SKM-1 treated with dmso at 0.1 percent for 144 hours (cell line): ENCODE results near the gene CASK.
A peak's percentile ranks its signal among the peaks of the same experiment; 100 is the strongest.

Experiments
- DNase-seq: peaks from one replicate; lab custom pipeline; 2025; ENCODE audit not compliant: unreplicated experiment; lab: John Stamatoyannopoulos, UW

CASK gene, protein sequence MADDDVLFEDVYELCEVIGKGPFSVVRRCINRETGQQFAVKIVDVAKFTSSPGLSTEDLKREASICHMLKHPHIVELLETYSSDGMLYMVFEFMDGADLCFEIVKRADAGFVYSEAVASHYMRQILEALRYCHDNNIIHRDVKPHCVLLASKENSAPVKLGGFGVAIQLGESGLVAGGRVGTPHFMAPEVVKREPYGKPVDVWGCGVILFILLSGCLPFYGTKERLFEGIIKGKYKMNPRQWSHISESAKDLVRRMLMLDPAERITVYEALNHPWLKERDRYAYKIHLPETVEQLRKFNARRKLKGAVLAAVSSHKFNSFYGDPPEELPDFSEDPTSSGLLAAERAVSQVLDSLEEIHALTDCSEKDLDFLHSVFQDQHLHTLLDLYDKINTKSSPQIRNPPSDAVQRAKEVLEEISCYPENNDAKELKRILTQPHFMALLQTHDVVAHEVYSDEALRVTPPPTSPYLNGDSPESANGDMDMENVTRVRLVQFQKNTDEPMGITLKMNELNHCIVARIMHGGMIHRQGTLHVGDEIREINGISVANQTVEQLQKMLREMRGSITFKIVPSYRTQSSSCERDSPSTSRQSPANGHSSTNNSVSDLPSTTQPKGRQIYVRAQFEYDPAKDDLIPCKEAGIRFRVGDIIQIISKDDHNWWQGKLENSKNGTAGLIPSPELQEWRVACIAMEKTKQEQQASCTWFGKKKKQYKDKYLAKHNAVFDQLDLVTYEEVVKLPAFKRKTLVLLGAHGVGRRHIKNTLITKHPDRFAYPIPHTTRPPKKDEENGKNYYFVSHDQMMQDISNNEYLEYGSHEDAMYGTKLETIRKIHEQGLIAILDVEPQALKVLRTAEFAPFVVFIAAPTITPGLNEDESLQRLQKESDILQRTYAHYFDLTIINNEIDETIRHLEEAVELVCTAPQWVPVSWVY

DNA sequence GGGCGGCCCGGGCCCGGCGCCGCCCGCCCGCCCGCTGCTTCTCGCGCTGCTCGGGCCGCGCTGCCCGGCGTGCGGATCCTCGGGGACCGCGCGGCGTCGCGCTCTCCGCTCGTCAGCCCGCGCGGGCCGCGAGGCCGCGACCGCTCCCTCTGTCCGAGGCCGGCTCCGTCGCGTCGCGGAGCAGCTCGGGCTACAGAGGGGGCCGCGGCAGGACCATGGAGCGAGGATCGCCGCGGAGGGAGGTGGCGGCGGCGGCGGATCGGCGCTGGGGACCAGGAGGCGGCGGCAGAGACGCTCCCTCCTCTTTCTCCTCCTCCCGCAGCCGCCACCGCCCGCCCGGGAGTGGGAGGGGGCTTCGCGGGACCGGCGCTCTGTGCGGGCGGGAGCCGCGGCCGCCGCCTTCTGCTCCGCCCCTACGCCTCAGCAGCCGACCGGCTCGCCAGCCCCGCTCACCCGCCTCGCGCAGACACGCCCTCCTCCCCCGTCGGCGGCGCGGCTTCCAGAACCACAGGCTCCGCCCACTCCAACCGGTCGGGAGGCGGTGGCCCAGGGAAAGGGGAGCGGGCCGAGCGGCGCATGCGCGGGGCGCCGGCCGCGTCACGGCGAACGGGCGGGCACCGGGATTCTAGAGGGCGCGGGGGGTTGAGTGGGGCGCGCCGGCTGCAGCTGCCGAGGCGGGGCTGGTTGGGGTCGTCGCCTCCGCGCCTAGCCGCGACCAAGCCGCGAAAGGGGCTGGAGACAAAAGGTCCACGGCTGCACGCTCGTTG, at the start of gene CASK:
Gene CASK (minus strand): TSS at position 344 of the 767 bp plus-strand sequence. CDS start 566 bp downstream, outside the sequence.
- DNase-seq, result peak; percentile 67

DNA sequence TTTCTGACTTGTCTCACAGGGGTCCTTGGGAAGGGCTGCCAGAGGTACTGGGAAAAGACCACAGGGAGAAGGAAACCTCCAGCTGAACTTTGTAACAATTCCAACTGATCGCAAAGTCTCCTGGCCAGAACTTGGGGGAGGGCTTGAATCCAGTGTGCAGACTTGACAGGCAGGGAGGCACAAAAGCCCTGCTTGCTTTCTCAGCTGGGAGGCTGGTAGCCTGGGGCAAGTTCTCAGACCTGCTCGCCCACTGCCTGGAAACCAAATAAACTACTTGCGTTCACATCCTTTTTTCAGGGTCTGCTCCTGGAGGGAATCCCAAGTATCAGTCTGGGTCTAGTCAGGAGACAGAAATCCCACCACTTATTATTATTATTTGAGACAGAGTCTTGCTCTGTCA, 48.0 kb upstream of the CASK start:
- DNase-seq, result no peak

- DNase-seq, result no peak
Measured at GRCh38 chrX:41970419-41970818, 47.1 kb upstream of the CASK start.

- no peak for DNase-seq
Measured at GRCh38 chrX:41963348-41963747, 40.0 kb upstream of the CASK start.

DNA sequence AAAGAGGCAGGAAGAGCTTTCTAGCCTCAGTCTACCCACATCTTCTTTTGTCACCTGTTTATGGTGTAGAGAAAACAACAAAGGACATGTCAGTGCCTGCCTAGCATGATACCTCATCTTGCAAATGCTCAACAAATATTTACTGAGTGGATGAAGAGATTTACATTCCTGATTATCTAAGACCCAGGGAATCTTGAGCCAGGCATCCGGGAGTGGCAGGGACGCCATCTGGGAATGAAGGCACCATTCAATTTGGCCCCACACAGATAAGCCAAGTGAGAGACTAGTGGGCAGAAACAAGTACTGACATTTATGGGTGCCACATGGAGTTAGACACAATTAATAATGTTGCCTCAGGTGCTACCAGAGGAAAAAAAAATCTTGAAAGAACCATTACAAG, 36.8 kb upstream of the CASK start:
- no peak for DNase-seq

DNA sequence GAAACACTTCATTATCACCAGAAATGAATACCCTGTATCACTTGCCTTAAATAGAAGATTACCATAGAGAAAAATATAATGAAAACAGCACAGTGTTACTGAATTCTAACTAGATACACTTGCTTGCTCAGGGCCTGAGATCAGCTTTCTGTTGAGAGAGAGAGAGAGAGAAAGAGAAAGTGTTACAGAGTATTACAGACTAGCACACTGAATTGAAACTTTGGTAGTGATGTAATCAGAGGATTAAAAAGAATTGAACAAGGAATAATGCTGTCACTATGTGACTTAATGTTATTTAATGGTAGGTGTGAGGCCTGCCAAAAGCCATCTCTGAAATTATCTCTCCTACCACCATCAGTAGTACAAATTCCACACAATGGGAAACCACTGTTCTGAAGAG, 35.5 kb upstream of the CASK start:
- no peak for DNase-seq

- DNase-seq, result no peak
Measured at GRCh38 chrX:41956027-41956426, 32.7 kb upstream of the CASK start.

GRCh38 chrX:41952102-41952501, 28.7 kb upstream of the CASK start:
- no peak for DNase-seq

DNA sequence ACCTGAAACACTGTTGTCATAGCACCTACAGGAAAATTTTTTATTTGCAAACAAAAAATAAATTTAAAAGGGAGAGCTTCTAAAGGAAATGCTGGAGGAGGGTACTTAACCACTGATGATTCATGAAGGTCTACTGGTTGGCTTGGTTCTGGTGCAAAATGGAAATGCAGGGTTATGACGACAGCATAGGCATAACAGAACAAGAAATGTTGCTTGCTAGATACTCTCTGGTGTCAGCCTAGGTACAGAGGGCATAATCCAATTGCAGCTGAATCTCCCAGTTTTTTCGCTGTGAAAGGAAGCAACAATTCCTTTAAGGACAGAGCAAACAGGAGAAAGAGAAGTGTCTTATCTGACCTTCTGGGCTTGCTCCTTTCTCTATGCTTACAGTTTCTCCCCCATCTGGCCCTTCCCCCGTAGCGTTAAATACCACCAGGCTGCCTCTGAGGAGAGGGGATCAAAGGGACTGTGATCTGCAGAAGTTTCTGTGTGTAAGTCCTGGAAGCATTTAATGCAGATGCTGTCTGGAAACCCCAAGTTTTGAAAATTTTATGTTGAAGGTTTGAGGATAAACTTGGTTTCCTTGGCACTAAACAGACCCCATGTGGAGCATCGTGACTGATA, 23.7 kb upstream of the CASK start:
- no peak for DNase-seq

DNA sequence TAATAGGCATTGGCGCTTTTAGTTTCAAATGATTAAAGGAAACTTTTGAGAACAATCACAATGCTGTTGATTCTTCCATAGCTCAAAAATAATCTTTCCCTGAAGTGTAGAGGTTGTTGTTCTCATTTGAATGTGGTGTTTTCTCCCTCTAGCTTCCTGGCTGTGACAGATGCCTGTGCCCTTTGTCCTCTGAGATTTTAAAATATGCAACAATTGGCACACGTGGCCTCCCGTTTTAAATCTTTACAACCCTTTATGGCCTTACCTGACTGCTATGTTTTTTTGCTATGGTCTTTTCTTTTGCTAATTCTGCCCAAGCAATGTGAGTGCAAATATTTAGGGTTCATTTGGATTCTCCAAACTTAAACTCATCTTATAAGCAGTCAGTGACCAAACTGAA, 22.9 kb upstream of the CASK start:
- no peak for DNase-seq

GRCh38 chrX:41935832-41936231, 12.5 kb upstream of the CASK start:
- DNase-seq, result no peak

- DNase-seq, result no peak
Measured at GRCh38 chrX:41933546-41933945, 10.2 kb upstream of the CASK start.

DNA sequence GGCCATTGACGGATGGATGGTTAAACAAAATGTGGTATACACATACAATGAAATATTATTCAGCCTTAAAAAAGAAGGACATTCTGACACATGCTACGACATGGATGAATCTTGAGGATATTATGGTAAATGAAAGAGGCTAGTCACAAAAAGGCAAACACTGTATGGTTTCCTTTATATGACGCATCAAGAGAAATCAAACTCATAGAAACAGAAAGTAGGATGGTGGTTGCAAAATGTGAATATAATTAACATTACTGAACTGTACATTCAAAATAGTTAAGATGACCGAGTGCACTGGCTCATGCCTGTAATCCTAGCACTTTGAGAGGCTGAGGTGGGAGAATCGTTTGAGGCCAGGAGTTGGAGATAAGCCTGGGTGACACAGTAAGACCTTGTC, 9.5 kb upstream of the CASK start:
- DNase-seq, result no peak

DNA sequence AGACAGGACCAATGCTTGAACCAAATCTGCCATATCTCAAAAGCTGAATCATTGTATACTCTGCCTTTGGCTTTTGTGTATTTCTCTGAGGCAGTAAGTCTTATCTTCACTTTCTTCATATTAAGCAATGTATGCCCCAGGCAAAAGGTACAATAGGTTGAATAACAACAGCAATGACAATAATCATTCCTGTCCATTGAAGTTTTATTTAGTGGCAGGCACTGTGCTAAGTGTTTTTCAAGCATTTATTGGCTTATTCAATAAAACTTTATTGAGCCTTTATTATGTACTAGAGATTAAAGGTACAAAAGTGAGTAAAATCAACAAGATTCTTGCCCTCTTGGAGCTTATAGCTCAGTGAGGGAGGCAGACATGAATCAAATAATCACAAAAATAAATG, 8.2 kb upstream of the CASK start:
- DNase-seq, result no peak

DNA sequence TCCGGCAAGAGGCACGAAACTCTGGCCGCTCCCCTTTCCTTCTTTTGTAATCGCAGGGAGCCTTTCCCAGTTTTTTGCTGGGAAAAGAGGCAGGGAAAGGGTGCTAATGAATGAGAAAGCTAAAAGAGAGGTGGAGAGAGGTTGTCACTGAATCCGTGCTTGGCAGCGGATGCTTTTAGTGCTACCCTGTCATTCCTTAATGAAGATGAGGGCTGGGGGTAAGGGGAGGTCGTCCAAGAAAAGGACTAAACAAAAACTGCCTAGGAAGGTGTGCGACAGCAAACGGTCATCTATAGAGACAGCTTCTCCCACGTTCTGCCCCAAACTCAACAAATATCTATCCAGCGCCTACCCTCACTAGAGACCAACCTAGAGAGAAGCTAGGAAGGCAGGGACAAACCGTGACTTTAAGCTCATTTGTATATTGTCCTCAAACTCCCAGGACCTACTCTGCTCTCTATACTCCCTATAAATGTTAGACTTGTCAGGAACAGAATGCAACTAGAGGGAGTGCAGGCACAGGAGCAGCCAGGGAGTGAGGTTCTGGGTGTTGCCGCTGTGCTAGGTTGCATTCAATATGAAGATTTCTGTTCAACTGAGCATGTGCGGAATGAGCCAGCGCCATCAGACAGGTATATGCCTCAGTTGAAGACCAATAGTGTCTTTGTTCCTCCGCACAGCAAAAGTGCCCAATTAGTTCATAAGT, 777 bp upstream of the CASK start:
- no peak for DNase-seq

GRCh38 chrX:41922431-41923151, 763 bp downstream of the CASK start:
- no peak for DNase-seq

DNA sequence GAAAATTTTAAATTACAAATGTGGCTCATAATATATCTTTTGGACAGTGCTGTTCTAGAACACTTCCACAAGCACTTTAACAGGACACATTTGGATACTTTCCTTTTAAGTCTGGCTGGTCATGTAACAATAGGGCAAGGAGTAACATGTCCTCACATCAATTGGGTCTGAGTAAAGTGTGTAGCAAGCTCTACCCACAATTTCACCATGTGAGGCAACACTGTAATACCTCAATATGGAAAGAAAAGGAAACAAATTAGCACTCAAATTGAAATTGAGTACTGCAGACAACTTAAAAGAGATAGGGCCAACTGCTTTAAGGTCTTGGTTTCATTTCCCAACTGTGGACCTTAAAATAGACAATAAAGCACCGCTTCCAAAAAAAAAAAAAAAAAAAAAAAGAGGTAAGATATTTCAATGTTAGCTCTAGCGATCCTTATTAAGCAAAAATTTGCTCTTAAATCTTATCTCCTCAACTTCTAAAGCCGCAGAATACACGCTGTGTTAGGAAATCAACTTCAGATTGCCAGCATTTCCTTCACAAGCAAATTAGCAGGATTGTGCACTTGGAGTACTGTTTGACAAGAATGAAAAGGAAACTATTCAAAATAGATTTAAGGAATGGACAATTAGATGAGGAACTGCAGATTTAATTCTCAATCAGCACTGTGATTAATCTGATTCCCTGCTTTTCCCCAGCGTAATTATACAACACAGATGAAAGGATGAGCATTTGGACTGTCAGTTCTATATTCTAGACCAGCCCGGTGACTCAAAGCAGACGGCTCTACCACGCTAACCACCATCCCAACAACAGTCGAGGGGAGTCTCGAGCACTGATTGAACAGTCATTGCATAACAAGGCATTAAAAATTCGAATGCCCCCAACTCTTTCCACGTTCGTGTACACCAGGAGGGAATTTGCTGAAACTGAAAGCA, 1.6 kb downstream of the CASK start:
- DNase-seq, result peak; percentile 55

- no peak for DNase-seq
Measured at GRCh38 chrX:41919870-41920269, 3.5 kb downstream of the CASK start.

- DNase-seq, result no peak
Measured at GRCh38 chrX:41917517-41917916, 5.8 kb downstream of the CASK start.
